ENCODE results near the gene LINC01488.

- TF ChIP-seq, protein P1, sequence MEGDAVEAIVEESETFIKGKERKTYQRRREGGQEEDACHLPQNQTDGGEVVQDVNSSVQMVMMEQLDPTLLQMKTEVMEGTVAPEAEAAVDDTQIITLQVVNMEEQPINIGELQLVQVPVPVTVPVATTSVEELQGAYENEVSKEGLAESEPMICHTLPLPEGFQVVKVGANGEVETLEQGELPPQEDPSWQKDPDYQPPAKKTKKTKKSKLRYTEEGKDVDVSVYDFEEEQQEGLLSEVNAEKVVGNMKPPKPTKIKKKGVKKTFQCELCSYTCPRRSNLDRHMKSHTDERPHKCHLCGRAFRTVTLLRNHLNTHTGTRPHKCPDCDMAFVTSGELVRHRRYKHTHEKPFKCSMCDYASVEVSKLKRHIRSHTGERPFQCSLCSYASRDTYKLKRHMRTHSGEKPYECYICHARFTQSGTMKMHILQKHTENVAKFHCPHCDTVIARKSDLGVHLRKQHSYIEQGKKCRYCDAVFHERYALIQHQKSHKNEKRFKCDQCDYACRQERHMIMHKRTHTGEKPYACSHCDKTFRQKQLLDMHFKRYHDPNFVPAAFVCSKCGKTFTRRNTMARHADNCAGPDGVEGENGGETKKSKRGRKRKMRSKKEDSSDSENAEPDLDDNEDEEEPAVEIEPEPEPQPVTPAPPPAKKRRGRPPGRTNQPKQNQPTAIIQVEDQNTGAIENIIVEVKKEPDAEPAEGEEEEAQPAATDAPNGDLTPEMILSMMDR (IDR thresholded peaks at IDR 0.05): no peak
- TF ChIP-seq POLR2A (IDR thresholded peaks at IDR 0.05): no peak
Observed at GRCh38 chr11:69513663-69514224, 32.3 kb downstream of the LINC01488 start.

Measured in prostate gland (tissue), 2 donors.